K562 (cell line): ENCODE results near the gene RNF44. TPM values are rescaled to one million over a fixed set of nuclear protein-coding genes. Genes with fewer than 3 reads are reported as not detected.

Experiments
- ARNT ChIP-seq, 2 experiments: fragments of 450-650 bp; IDR thresholded peaks; 2 replicates each; pipeline ENCODE4 v1.6.1; 2016; ENCODE audit warnings: mild to moderate bottlenecking in 1 of 2
- BCLAF1 ChIP-seq, 2 experiments: fragments of 450-650 bp in 1 of 2; IDR thresholded peaks; 2 replicates each; pipeline ENCODE4 v1.6.1; 2011 to 2017; ENCODE audit warnings: low read depth in 2 of 2, antibody characterized with exemption in 1 of 2, borderline replicate concordance in 1 of 2, low read length in 1 of 2, mild to moderate bottlenecking in 1 of 2, mixed read lengths in 1 of 2; ENCODE audit not compliant: control insufficient read depth in 1 of 2
- BMI1 ChIP-seq: fragments of 150-350 bp; IDR thresholded peaks from 2 replicates; pipeline ENCODE4 v1.6.1; 2014; ENCODE audit warnings: low read length
- E2F1 ChIP-seq: sonication (generic); formaldehyde crosslinking; IDR thresholded peaks from 2 replicates; pipeline ENCODE4 v1.8.1; 2023; ENCODE audit warnings: mild to moderate bottlenecking, missing genetic modification reagents, moderate library complexity
- ERF ChIP-seq: fragments of 450-650 bp; formaldehyde crosslinking; IDR thresholded peaks from 2 replicates; pipeline ENCODE4 v1.4.0; 2020; ENCODE audit warnings: mild to moderate bottlenecking, mixed read lengths
- GATA2 ChIP-seq: sonication (generic); formaldehyde crosslinking; IDR thresholded peaks from 2 replicates; pipeline ENCODE4 v1.4.0; 2020; ENCODE audit warnings: mild to moderate bottlenecking, missing genetic modification reagents
- HSF4 ChIP-seq: fragments of 250-450 bp; sonication (Bioruptor Pico); IDR thresholded peaks from 2 replicates; pipeline ENCODE4 v2.1.2; 2022; ENCODE audit warnings: mild to moderate bottlenecking, moderate library complexity, borderline replicate concordance
- IRF2 ChIP-seq: sonication (generic); formaldehyde crosslinking; IDR thresholded peaks from 2 replicates; pipeline ENCODE4 v1.8.1; 2022; ENCODE audit warnings: mild to moderate bottlenecking, missing genetic modification reagents
- JUNB ChIP-seq: fragments of 450-650 bp; formaldehyde crosslinking; conservative IDR thresholded peaks from 2 replicates; pipeline ENCODE4 v1.4.0; 2020; ENCODE audit warnings: mild to moderate bottlenecking
- MBD1 ChIP-seq: fragments of 250-450 bp; sonication (Bioruptor Pico); IDR thresholded peaks from 2 replicates; pipeline ENCODE4 v1.8.0; 2022; ENCODE audit warnings: inconsistent platforms
- MCM7 ChIP-seq, 2 experiments: fragments of 450-650 bp; IDR thresholded peaks; 2 replicates each; pipeline ENCODE4 v1.6.1; 2016 to 2018
- NFRKB ChIP-seq: fragments of 450-650 bp; IDR thresholded peaks from 2 replicates; pipeline ENCODE4 v1.6.1; 2016; ENCODE audit warnings: low read depth
- PTBP1 ChIP-seq: fragments of 200-400 bp; formaldehyde crosslinking; IDR thresholded peaks from 2 replicates; pipeline ENCODE4 v1.6.1; 2017; ENCODE audit warnings: low read depth, low read length
- SMAD3 ChIP-seq: fragments of 450-650 bp; formaldehyde crosslinking; conservative IDR thresholded peaks from 2 replicates; pipeline ENCODE4 v1.4.0; 2020; ENCODE audit warnings: mild to moderate bottlenecking
- SMAD4 ChIP-seq: fragments of 250-450 bp; sonication (Bioruptor Pico); conservative IDR thresholded peaks from 2 replicates; pipeline ENCODE4 v1.8.0; 2021; ENCODE audit warnings: inconsistent platforms, mild to moderate bottlenecking, moderate library complexity
- SNIP1 ChIP-seq: fragments of 450-650 bp; IDR thresholded peaks from 2 replicates; pipeline ENCODE4 v1.7.1; 2017; ENCODE audit warnings: low read depth, mild to moderate bottlenecking
- SOX6 ChIP-seq: fragments of 450-650 bp; IDR thresholded peaks from 2 replicates; pipeline ENCODE4 v1.6.1; 2014; ENCODE audit warnings: mild to moderate bottlenecking
- SRSF3 ChIP-seq: fragments of 200-400 bp; formaldehyde crosslinking; IDR thresholded peaks from 2 replicates; pipeline ENCODE4 v1.6.1; 2016; ENCODE audit warnings: mild to moderate bottlenecking, low read length, moderate library complexity; ENCODE audit not compliant: insufficient read depth
- TCF7L2 ChIP-seq: fragments of 150-350 bp; IDR thresholded peaks from 2 replicates; pipeline ENCODE4 v1.6.1; 2016; ENCODE audit warnings: low read depth, mild to moderate bottlenecking, low read length, moderate library complexity
- ZBTB12 ChIP-seq: fragments of 250-450 bp; sonication (Bioruptor Pico); IDR thresholded peaks from 2 replicates; pipeline ENCODE4 v1.4.0; 2020
- ZFPM2 ChIP-seq: fragments of 250-450 bp; sonication (Bioruptor Pico); IDR thresholded peaks from 2 replicates; pipeline ENCODE4 v1.5.1; 2022; ENCODE audit warnings: mild to moderate bottlenecking
- ZNF143 ChIP-seq: sonication (generic); formaldehyde crosslinking; IDR thresholded peaks from 2 replicates; pipeline ENCODE4 v1.9.0; 2022; ENCODE audit warnings: mild to moderate bottlenecking, missing genetic modification reagents
- ZNF655 ChIP-seq: fragments of 250-450 bp; sonication (Bioruptor Pico); IDR thresholded peaks from 2 replicates; pipeline ENCODE4 v1.5.0; 2021
- polyA plus RNA-seq, 8 experiments: library from polyadenylated mRNA; depleted of rRNA in 4 of 8; stranded (reverse) in 5 of 8; unstranded in 3 of 8; fragments of >200 nt; fragmentation: Nextera tagmentation in 2 of 8; fragmentation: Illumina TruSeq in 1 of 8; extraction: Ambion mirVana in 2 of 8; extraction: Trizol in 1 of 8; gene quantifications; 2 replicates each; pipeline versions ENCODE4 v1.2.1 to v1.2.3, GENCODE V29; 2011 to 2014; ENCODE audit warnings: inconsistent platforms in 1 of 8, missing spikeins in 1 of 8
- total RNA-seq, 7 experiments: library from RNA; depleted of rRNA in 6 of 7; stranded (reverse); fragments of >200 nt in 6 of 7; fragmentation: Illumina TruSeq in 2 of 7; extraction: Trizol in 2 of 7; gene quantifications; 2 replicates each; pipeline versions ENCODE4 v1.2.1 to v1.2.3, GENCODE V29; 2011 to 2021; ENCODE audit warnings: low replicate concordance in 1 of 7

RNF44 gene
- total and polyA plus RNA-seq, 9 of the 15 experiments (the other 6 are each of a cell fraction or from before 2014, with no cell fraction given), result 1.6 to 82.6 (median 7.4) TPM

GRCh38 chr5:176540476-176540899 lies 3.3 kb upstream of the RNF44 start (continued):
- TF ChIP-seq ZNF143 (CRISPR knock-in tag) (no peak), PTBP1 (no peak), SOX6 (no peak), TCF7L2 (no peak), ZFPM2 (CRISPR knock-in tag) (no peak), NFRKB (peak; percentile 72; the same call in 1 of the 2 replicates), HSF4 (CRISPR knock-in tag) (peak; percentile 80; the same call in 1 of the 2 replicates), BCLAF1 (IDR thresholded peaks at IDR 0.05; ENCODE audit: borderline replicate concordance in 1 of 2, control insufficient read depth in 1 of 2, low read depth in 2 of 2, low read length in 1 of 2) (no peak), JUNB (no peak), SRSF3 (no peak), ERF (CRISPR knock-in tag) (no peak), ARNT (IDR thresholded peaks at IDR 0.05) (no peak), MBD1 (no peak), SMAD4 (CRISPR knock-in tag) (peak; percentile 94), ZBTB12 (CRISPR knock-in tag) (no peak), MCM7 (IDR thresholded peaks at IDR 0.05) (no peak), E2F1 (no peak), ZNF655 (no peak), SMAD3 (CRISPR knock-in tag) (peak; percentile 88; the same call in 1 of the 2 replicates), IRF2 (CRISPR knock-in tag) (no peak), GATA2 (no peak), SNIP1 (no peak), BMI1 (no peak)
